SIG-M5 treated with dmso at 0.1 percent for 504 hours (cell line): Measurements from ENCODE around the gene GOLGA8K.
"Not testable (repeated sequence)": the region's sequence is repeated elsewhere in the genome, so short reads cannot be mapped to it uniquely, and the experiment has no call there.

Source experiments
- DNase-seq: peaks from one replicate; lab custom pipeline; 2025; ENCODE audit not compliant: unreplicated experiment; lab: John Stamatoyannopoulos, UW

The GOLGA8K gene

GRCh38 chr15:32403192-32403591 is at the start of gene GOLGA8K:
TSS of gene GOLGA8K (minus strand) at chr15:32403292. CDS start at chr15:32403194, 98 bp downstream.
- not testable (repeated sequence) for DNase-seq

- not testable (repeated sequence) for DNase-seq
These were observed 37.4 kb upstream of the GOLGA8K start for GRCh38 chr15:32440445-32440977.

- DNase-seq, result not testable (repeated sequence)
These were observed 31.2 kb upstream of the GOLGA8K start for GRCh38 chr15:32434102-32434963.

GRCh38 chr15:32427635-32428034 is 24.5 kb upstream of the GOLGA8K start:
- DNase-seq, result not testable (repeated sequence)

GRCh38 chr15:32426511-32426910 is 23.4 kb upstream of the GOLGA8K start:
- DNase-seq, result not testable (repeated sequence)

GRCh38 chr15:32407903-32408302 is 4.8 kb upstream of the GOLGA8K start:
- not testable (repeated sequence) for DNase-seq

- DNase-seq, result not testable (repeated sequence)
These were observed 6.6 kb downstream of the GOLGA8K start for GRCh38 chr15:32396522-32396921.

- DNase-seq, result not testable (repeated sequence)
These were observed 8.3 kb downstream of the GOLGA8K start for GRCh38 chr15:32394745-32395144.

- DNase-seq, result not testable (repeated sequence)
These were observed 14.9 kb downstream of the GOLGA8K start for GRCh38 chr15:32388050-32388648.

GRCh38 chr15:32385823-32386495 is 17.1 kb downstream of the GOLGA8K start:
- DNase-seq, result not testable (repeated sequence)

GRCh38 chr15:32374185-32374584 is 28.9 kb downstream of the GOLGA8K start:
- DNase-seq, result not testable (repeated sequence)

GRCh38 chr15:32373707-32374106 is 29.4 kb downstream of the GOLGA8K start:
- DNase-seq, result not testable (repeated sequence)

GRCh38 chr15:32372075-32372474 is 31.0 kb downstream of the GOLGA8K start:
- not testable (repeated sequence) for DNase-seq

- not testable (repeated sequence) for DNase-seq
These were observed 32.6 kb downstream of the GOLGA8K start for GRCh38 chr15:32370526-32370925.

GRCh38 chr15:32370064-32370463 is 33.0 kb downstream of the GOLGA8K start:
- not testable (repeated sequence) for DNase-seq

GRCh38 chr15:32366492-32366891 is 36.6 kb downstream of the GOLGA8K start:
- not testable (repeated sequence) for DNase-seq

GRCh38 chr15:32365955-32366354 is 37.1 kb downstream of the GOLGA8K start:
- DNase-seq, result not testable (repeated sequence)

- DNase-seq, result not testable (repeated sequence)
These were observed 38.1 kb downstream of the GOLGA8K start for GRCh38 chr15:32364944-32365343.

- not testable (repeated sequence) for DNase-seq
These were observed 39.6 kb downstream of the GOLGA8K start for GRCh38 chr15:32363449-32363848.

GRCh38 chr15:32361662-32362061 is 41.4 kb downstream of the GOLGA8K start:
- not testable (repeated sequence) for DNase-seq

- DNase-seq, result not testable (repeated sequence)
These were observed 44.6 kb downstream of the GOLGA8K start for GRCh38 chr15:32358462-32358861.
